ENCODE results near the gene ZNF516. TPM values are rescaled to one million over a fixed set of nuclear protein-coding genes. Genes with fewer than 3 reads are reported as not detected.

Gene ZNF516
- total and polyA plus RNA-seq, 2 of the 13 experiments (the other 11 are each of a cell fraction or from before 2014, with no cell fraction given), result 16.6 to 18.7 TPM

DNA sequence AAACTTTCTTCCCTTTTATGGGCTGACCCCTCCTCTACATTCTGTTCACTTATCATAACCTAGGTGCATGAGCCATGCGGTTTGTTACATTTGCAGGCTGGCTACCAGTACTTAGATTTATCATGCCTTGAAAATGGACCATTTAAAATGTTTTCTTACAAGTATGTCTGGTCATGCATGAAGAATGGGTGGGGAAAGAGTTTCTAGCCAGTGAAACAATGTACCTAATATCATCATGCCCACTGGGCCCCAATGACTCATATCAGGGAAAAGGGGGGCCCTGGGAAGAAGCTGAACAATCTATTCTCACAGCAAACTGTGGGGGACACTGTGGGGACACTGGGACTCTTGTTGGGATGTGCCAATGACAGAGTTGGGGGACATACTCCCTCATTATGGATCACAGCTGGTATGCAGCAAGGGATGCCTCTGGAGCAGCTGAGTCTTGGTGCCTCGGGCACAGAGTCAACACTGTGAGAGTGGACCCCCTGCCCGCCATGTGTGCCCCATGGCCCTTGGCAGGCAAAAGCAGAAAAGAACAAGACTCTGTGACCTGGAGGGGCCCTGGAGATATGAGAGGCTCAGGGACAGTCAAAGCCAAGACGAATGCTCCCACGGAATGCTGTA, 156.3 kb downstream of the ZNF516 start (continued):
- TF ChIP-seq DR1 (CRISPR knock-in tag; IDR thresholded peaks at IDR 0.05) (no peak), PCBP2 (optimal IDR thresholded peaks at IDR 0.05; ENCODE audit: low read depth, low read length, poor library complexity, severe bottlenecking) (no peak), SOX6 (IDR thresholded peaks at IDR 0.05) (no peak), SOX6 (CRISPR knock-in tag; IDR thresholded peaks at IDR 0.05) (no peak), REL (CRISPR knock-in tag; conservative IDR thresholded peaks at IDR 0.05) (no peak), ZNF337 (CRISPR knock-in tag; IDR thresholded peaks at IDR 0.05; ENCODE audit: borderline replicate concordance, low read depth) (no peak), SMAD1 (CRISPR knock-in tag; IDR thresholded peaks at IDR 0.05; ENCODE audit: borderline replicate concordance, low read depth) (no peak), FOSL2 (CRISPR knock-in tag; IDR thresholded peaks at IDR 0.05) (no peak)

DNA sequence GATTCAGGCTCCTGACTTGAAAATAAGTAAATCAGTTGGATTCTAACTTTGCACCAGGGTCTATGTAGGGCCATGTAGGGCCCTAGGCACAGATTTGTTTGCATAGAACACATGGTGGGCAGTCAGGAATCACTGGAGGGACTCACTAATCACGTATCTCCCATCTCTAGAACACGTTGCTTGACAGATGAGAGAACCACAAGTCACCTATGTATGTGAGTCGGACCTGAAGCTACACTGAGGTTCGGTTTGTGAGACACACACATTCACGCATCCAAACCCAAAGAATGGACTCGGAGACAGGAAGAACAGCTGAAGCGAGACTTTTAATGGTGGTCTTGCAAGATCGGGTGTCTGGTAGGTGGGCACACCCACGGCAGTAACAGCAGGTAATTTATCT, 157.0 kb downstream of the ZNF516 start:
- no peak overlapping the region for H3K4me3 ChIP-seq (replicated peaks in 1 of 3; ENCODE audit: insufficient read depth in 1 of 3, low read depth in 2 of 3, low read length in 3 of 3)
- no peaks in the 10 kb centered on the region for H3K4me1 ChIP-seq (ENCODE audit: insufficient read depth, low read length)
- FAIRE-seq, result no peak
- no peak for DNase-seq (ENCODE audit: low spot score)
- no peak overlapping the region for H3K27ac ChIP-seq (ENCODE audit: extremely low read length, insufficient read depth, low read length)
- POLR2A ChIA-PET, result no interaction called here
- no peaks in the 10 kb centered on the region for H3K27me3 ChIP-seq (ENCODE audit: control insufficient read depth in 1 of 2, insufficient read depth in 2 of 2, low read length in 2 of 2)
- H4K20me1 ChIP-seq (ENCODE audit: insufficient read depth, low read length), result no peaks in the 10 kb centered on the region
- ATAC-seq, result no peak
- no peak overlapping the region for H3K9ac ChIP-seq (ENCODE audit: insufficient read depth, low read depth, low read length)
- intact Hi-C loops (cut with micrococcal nuclease; ENCODE audit: unreplicated experiment), result no loop called here
- in situ Hi-C loops (cut with HindIII; ENCODE audit: extremely low pct_ligation_motif_present, low pct_unique_long_range_greater_than_20kb), result no loop called here
- BruUV-seq (replicated peaks), result no TSS peak
- WGBS (ENCODE audit: low lambda C conversion rate), result 31% methylated on average over 9 of the region's 9 CpGs
- no peaks in the 10 kb centered on the region for H3K36me3 ChIP-seq (replicated peaks in 1 of 2; ENCODE audit: control insufficient read depth in 1 of 2, insufficient read depth in 2 of 2, low read length in 2 of 2)
- H3K4me2 ChIP-seq (ENCODE audit: low read depth, low read length), result no peak overlapping the region
- CTCF ChIA-PET (ENCODE audit: low intra/inter-chr PET ratio, low total read pairs), result no interaction called here
- no peak overlapping the region for H2AFZ ChIP-seq (ENCODE audit: low read length)
- no peaks in the 10 kb centered on the region for H3K9me3 ChIP-seq (ENCODE audit: low read length)
- no peaks in the 10 kb centered on the region for H3K79me2 ChIP-seq (ENCODE audit: insufficient read depth, low read length)
- TF ChIP-seq ZNF792 (CRISPR knock-in tag; IDR thresholded peaks at IDR 0.05), result no peak
- no peak for TF ChIP-seq SRSF4 (IDR thresholded peaks at IDR 0.05; ENCODE audit: low read depth, low read length, poor library complexity, severe bottlenecking)
- TF ChIP-seq ZNF562 (CRISPR knock-in tag; IDR thresholded peaks at IDR 0.05; ENCODE audit: borderline replicate concordance), result no peak
- TF ChIP-seq ZC3H4 (CRISPR knock-in tag; IDR thresholded peaks at IDR 0.05; ENCODE audit: borderline replicate concordance), result no peak
- no peak for TF ChIP-seq MYNN (CRISPR knock-in tag; IDR thresholded peaks at IDR 0.05; ENCODE audit: low read depth)
- TF ChIP-seq, protein P1, sequence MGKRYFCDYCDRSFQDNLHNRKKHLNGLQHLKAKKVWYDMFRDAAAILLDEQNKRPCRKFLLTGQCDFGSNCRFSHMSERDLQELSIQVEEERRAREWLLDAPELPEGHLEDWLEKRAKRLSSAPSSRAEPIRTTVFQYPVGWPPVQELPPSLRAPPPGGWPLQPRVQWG (CRISPR knock-in tag; IDR thresholded peaks at IDR 0.05; ENCODE audit: borderline replicate concordance, low read depth), result no peak
- TF ChIP-seq SP2 (CRISPR knock-in tag; IDR thresholded peaks at IDR 0.05), result no peak
- no peak for TF ChIP-seq ZBTB7A (CRISPR knock-in tag; IDR thresholded peaks at IDR 0.05)
- TF ChIP-seq, protein P2, sequence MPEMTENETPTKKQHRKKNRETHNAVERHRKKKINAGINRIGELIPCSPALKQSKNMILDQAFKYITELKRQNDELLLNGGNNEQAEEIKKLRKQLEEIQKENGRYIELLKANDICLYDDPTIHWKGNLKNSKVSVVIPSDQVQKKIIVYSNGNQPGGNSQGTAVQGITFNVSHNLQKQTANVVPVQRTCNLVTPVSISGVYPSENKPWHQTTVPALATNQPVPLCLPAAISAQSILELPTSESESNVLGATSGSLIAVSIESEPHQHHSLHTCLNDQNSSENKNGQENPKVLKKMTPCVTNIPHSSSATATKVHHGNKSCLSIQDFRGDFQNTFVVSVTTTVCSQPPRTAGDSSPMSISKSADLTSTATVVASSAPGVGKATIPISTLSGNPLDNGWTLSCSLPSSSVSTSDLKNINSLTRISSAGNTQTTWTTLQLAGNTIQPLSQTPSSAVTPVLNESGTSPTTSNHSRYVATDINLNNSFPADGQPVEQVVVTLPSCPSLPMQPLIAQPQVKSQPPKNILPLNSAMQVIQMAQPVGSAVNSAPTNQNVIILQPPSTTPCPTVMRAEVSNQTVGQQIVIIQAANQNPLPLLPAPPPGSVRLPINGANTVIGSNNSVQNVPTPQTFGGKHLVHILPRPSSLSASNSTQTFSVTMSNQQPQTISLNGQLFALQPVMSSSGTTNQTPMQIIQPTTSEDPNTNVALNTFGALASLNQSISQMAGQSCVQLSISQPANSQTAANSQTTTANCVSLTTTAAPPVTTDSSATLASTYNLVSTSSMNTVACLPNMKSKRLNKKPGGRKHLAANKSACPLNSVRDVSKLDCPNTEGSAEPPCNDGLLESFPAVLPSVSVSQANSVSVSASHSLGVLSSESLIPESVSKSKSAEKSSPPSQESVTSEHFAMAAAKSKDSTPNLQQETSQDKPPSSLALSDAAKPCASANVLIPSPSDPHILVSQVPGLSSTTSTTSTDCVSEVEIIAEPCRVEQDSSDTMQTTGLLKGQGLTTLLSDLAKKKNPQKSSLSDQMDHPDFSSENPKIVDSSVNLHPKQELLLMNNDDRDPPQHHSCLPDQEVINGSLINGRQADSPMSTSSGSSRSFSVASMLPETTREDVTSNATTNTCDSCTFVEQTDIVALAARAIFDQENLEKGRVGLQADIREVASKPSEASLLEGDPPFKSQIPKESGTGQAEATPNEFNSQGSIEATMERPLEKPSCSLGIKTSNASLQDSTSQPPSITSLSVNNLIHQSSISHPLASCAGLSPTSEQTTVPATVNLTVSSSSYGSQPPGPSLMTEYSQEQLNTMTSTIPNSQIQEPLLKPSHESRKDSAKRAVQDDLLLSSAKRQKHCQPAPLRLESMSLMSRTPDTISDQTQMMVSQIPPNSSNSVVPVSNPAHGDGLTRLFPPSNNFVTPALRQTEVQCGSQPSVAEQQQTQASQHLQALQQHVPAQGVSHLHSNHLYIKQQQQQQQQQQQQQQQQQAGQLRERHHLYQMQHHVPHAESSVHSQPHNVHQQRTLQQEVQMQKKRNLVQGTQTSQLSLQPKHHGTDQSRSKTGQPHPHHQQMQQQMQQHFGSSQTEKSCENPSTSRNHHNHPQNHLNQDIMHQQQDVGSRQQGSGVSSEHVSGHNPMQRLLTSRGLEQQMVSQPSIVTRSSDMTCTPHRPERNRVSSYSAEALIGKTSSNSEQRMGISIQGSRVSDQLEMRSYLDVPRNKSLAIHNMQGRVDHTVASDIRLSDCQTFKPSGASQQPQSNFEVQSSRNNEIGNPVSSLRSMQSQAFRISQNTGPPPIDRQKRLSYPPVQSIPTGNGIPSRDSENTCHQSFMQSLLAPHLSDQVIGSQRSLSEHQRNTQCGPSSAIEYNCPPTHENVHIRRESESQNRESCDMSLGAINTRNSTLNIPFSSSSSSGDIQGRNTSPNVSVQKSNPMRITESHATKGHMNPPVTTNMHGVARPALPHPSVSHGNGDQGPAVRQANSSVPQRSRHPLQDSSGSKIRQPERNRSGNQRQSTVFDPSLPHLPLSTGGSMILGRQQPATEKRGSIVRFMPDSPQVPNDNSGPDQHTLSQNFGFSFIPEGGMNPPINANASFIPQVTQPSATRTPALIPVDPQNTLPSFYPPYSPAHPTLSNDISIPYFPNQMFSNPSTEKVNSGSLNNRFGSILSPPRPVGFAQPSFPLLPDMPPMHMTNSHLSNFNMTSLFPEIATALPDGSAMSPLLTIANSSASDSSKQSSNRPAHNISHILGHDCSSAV (CRISPR knock-in tag; IDR thresholded peaks at IDR 0.05; ENCODE audit: borderline replicate concordance), result no peak
